NB4 (cell line): ENCODE measurements around the gene FGF12.

ENCODE experiments used
- POLR2A ChIP-seq: IDR thresholded peaks from 2 replicates; pipeline ENCODE4 v1.6.1; 2011; ENCODE audit warnings: mild to moderate bottlenecking; ENCODE audit not compliant: insufficient read length; ENCODE audit errors: extremely low read depth
- TF ChIP-seq, protein P1 (sequence below): IDR thresholded peaks from one replicate; pipeline ENCODE4 v1.5.1; 2012; ENCODE audit warnings: low read depth, low read length

GRCh38 chr3:192181151-192181550 lies 546.2 kb downstream of the FGF12 start:
- TF ChIP-seq, protein P1, sequence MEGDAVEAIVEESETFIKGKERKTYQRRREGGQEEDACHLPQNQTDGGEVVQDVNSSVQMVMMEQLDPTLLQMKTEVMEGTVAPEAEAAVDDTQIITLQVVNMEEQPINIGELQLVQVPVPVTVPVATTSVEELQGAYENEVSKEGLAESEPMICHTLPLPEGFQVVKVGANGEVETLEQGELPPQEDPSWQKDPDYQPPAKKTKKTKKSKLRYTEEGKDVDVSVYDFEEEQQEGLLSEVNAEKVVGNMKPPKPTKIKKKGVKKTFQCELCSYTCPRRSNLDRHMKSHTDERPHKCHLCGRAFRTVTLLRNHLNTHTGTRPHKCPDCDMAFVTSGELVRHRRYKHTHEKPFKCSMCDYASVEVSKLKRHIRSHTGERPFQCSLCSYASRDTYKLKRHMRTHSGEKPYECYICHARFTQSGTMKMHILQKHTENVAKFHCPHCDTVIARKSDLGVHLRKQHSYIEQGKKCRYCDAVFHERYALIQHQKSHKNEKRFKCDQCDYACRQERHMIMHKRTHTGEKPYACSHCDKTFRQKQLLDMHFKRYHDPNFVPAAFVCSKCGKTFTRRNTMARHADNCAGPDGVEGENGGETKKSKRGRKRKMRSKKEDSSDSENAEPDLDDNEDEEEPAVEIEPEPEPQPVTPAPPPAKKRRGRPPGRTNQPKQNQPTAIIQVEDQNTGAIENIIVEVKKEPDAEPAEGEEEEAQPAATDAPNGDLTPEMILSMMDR: no peak
- no peak for TF ChIP-seq POLR2A
